ENCODE results near the gene SLC39A8. TPM values are rescaled to one million over a fixed set of nuclear protein-coding genes. Genes with fewer than 3 reads are reported as not detected.

The SLC39A8 gene
- total and polyA plus RNA-seq, 9 of the 15 experiments (the other 6 are each of a cell fraction or from before 2014, with no cell fraction given), result 8.2 to 30.3 (median 25.0) TPM

GRCh38 chr4:102219129-102219528 lies 126.2 kb downstream of the SLC39A8 start:
- DNase-seq (ENCODE audit: extremely low read depth in 1 of 4, low spot score in 3 of 4), result no peak
- no TSS peak for BruUV-seq (replicated peaks)
- no peaks in the 10 kb centered on the region for H4K20me1 ChIP-seq (replicated peaks; ENCODE audit: control insufficient read depth, insufficient read depth, low read length)
- H3K36me3 ChIP-seq (ENCODE audit: control insufficient read depth, insufficient read depth, low read length), result no peaks in the 10 kb centered on the region
- ChIA-PET CTCF (ENCODE audit: low intra/inter-chr PET ratio) (no interaction called here), POLR2A (interaction anchor here (0.6 kb wide), 1 partner anchor 9 kb away, joined by 3 read pairs; no protein-coding TSS in a partner anchor)
- intact Hi-C loops (cut with micrococcal nuclease), result no loop called here
- no peak overlapping the region for H2AFZ ChIP-seq (ENCODE audit: low read depth, low read length)
- no peak overlapping the region for H3K27ac ChIP-seq (ENCODE audit: extremely low read depth, low read depth, low read length)
- H3K4me2 ChIP-seq (ENCODE audit: insufficient read depth, low read length), result no peak overlapping the region
- H3K9me3 ChIP-seq (replicated peaks; ENCODE audit: control insufficient read depth, insufficient read depth, low read depth, low read length), result no peaks in the 10 kb centered on the region
- no peak overlapping the region for H3K4me3 ChIP-seq
- no peak for ATAC-seq
- no peaks in the 10 kb centered on the region for H3K79me2 ChIP-seq (ENCODE audit: control insufficient read depth, insufficient read depth, low read length)
- no peaks in the 10 kb centered on the region for H3K27me3 ChIP-seq (ENCODE audit: control insufficient read depth in 2 of 2, insufficient read depth in 2 of 2, low read length in 2 of 2)
- no peak for FAIRE-seq
- 0% methylated on average over 4 of the region's 4 CpGs for WGBS (ENCODE audit: insufficient coverage, low coverage, missing lambda C conversion rate)
- no peaks in the 10 kb centered on the region for H3K4me1 ChIP-seq (replicated peaks in 1 of 2; ENCODE audit: control insufficient read depth in 2 of 2, insufficient read depth in 2 of 2, low read length in 2 of 2)
- in situ Hi-C loops (cut with MboI), result no loop called here
- H3K9ac ChIP-seq (ENCODE audit: insufficient read depth in 1 of 2, low read depth in 2 of 2, low read length in 2 of 2), result no peak overlapping the region
- no peaks in the 10 kb centered on the region for H3K9me1 ChIP-seq (ENCODE audit: control insufficient read depth, insufficient read depth, low read length)
- TF ChIP-seq NRF1 (conservative IDR thresholded peaks at IDR 0.05 in 1 of 2, IDR thresholded peaks at IDR 0.05 in 1 of 2) (no peak), POLR2A (conservative IDR thresholded peaks at IDR 0.05) (no peak), SMC3 (conservative IDR thresholded peaks at IDR 0.05; ENCODE audit: insufficient read depth, low read depth, low read length) (no peak), SRF (CRISPR knock-in tag; IDR thresholded peaks at IDR 0.05) (no peak), ZNF507 (tag; conservative IDR thresholded peaks at IDR 0.05) (no peak), ZNF175 (CRISPR knock-in tag; IDR thresholded peaks at IDR 0.05; ENCODE audit: low read depth) (no peak), CBX3 (IDR thresholded peaks at IDR 0.05; ENCODE audit: borderline replicate concordance in 1 of 2, low read length in 2 of 2) (no peak), STAT5A (IDR thresholded peaks at IDR 0.05; ENCODE audit: borderline replicate concordance, low read length) (no peak), MLLT1 (IDR thresholded peaks at IDR 0.05) (no peak), THAP12 (CRISPR knock-in tag; IDR thresholded peaks at IDR 0.05) (no peak), ZNF780A (CRISPR knock-in tag; IDR thresholded peaks at IDR 0.05) (no peak), EP400 (IDR thresholded peaks at IDR 0.05) (no peak), HMBOX1 (IDR thresholded peaks at IDR 0.05) (no peak), PRPF4 (IDR thresholded peaks at IDR 0.05; ENCODE audit: insufficient read depth, low read depth, low read length, poor library complexity, severe bottlenecking) (no peak), ZNF347 (CRISPR knock-in tag; IDR thresholded peaks at IDR 0.05; ENCODE audit: low read depth) (no peak), ZNF431 (CRISPR knock-in tag; IDR thresholded peaks at IDR 0.05) (no peak), HNRNPUL1 (IDR thresholded peaks at IDR 0.05; ENCODE audit: low read length) (no peak), SAFB2 (IDR thresholded peaks at IDR 0.05; ENCODE audit: borderline replicate concordance, low read depth, low read length, severe bottlenecking) (no peak)
